B cell (primary cell): ENCODE results near the gene MAN2A2. TPM values are rescaled to one million over a fixed set of nuclear protein-coding genes. Genes with fewer than 3 reads are reported as not detected.
A peak's percentile ranks its signal among the peaks of the same experiment; 100 is the strongest.

Experiments
- ATAC-seq: fragments of 200-7000 bp; cut with Tn5 transposase; one replicate; pipeline ENCODE4 v1.10.0; 2021; ENCODE audit warnings: low read depth, mild to moderate bottlenecking, moderate number of reproducible peaks, moderate library complexity
- CTCF ChIA-PET: fragments of 350-600 bp; sonication (Branson Sonifier 250); formaldehyde crosslinking; loops from one replicate; lab custom pipeline; 2021; ENCODE audit warnings: antibody characterized with exemption, inconsistent platforms; lab: Charles Lee
- POLR2A ChIA-PET: fragments of 350-600 bp; sonication (Branson Sonifier 250); formaldehyde crosslinking; loops from one replicate; lab custom pipeline; 2021; ENCODE audit warnings: antibody characterized with exemption; lab: Charles Lee
- DNase-seq: peaks from one replicate; pipeline ENCODE4 v3.0.0; 2013
- H2AFZ ChIP-seq: 2 replicates; pipeline ENCODE4 v1.6.1; 2012; ENCODE audit warnings: mild to moderate bottlenecking, low read depth, low read length; ENCODE audit not compliant: insufficient read depth, poor library complexity, severe bottlenecking
- H3K27ac ChIP-seq, 2 donors: 1 replicate in 1 of 2; 2 replicates in 1 of 2; pipeline ENCODE4 v1.5.1; 2012 to 2013; ENCODE audit warnings: low read length in 2 of 2, mild to moderate bottlenecking in 2 of 2, moderate library complexity in 1 of 2
- H3K27me3 ChIP-seq, 4 experiments: fragments of 200-600 bp in 1 of 4; sonication (generic) in 1 of 4; replicated peaks in 1 of 4; 1 replicate in 2 of 4; 2 replicates in 2 of 4; pipeline versions ENCODE4 v1.6.1 to v1.7.0; 2013 to 2016; ENCODE audit warnings: low read length in 3 of 4, mild to moderate bottlenecking in 2 of 4, mixed read lengths in 1 of 4, moderate library complexity in 1 of 4; ENCODE audit not compliant: insufficient read depth in 4 of 4, control insufficient read depth in 3 of 4; ENCODE audit errors: control extremely low read depth in 1 of 4
- H3K36me3 ChIP-seq, 2 experiments: replicated peaks in 1 of 2; 1 replicate in 1 of 2; 2 replicates in 1 of 2; pipeline versions ENCODE4 v1.6.1 to v1.7.1; 2013; ENCODE audit warnings: low read length in 1 of 2; ENCODE audit not compliant: insufficient read depth in 2 of 2, control insufficient read depth in 1 of 2; ENCODE audit errors: control extremely low read depth in 1 of 2, extremely low read depth in 1 of 2
- H3K4me1 ChIP-seq, 2 donors: fragments of 200-600 bp in 1 of 2; sonication (generic) in 1 of 2; 1 replicate in 1 of 2; 2 replicates in 1 of 2; pipeline versions ENCODE4 v1.5.1 to v1.6.1; 2013 to 2017; ENCODE audit warnings: low read length in 2 of 2; ENCODE audit not compliant: control insufficient read depth in 2 of 2, insufficient read depth in 2 of 2
- H3K4me2 ChIP-seq: replicated peaks from 2 replicates; pipeline ENCODE3; 2012; ENCODE audit warnings: mild to moderate bottlenecking, low read depth, low read length; ENCODE audit not compliant: poor library complexity, severe bottlenecking
- H3K4me3 ChIP-seq, 5 experiments: fragments of 200-600 bp in 1 of 5; sonication (generic) in 1 of 5; 1 replicate in 3 of 5; 2 replicates in 2 of 5; pipeline versions ENCODE4 v1.5.1 to v1.7.0; 2011 to 2016; ENCODE audit warnings: low read length in 4 of 5, mild to moderate bottlenecking in 4 of 5, low read depth in 2 of 5, control low read depth in 1 of 5, moderate library complexity in 1 of 5; ENCODE audit not compliant: insufficient read depth in 1 of 5; ENCODE audit errors: control extremely low read depth in 1 of 5, extremely low read depth in 1 of 5
- H3K79me2 ChIP-seq: fragments of 200-600 bp; sonication (generic); one replicate; pipeline ENCODE4 v1.6.0; 2016; ENCODE audit warnings: low read length; ENCODE audit not compliant: control insufficient read depth, insufficient read depth
- H3K9ac ChIP-seq: fragments of 200-600 bp; sonication (generic); 2 replicates; pipeline ENCODE4 v1.6.1; 2017; ENCODE audit warnings: mild to moderate bottlenecking, low read length, moderate library complexity
- H3K9me3 ChIP-seq, 3 donors: one replicate each; pipeline versions ENCODE4 v1.6.1 to v1.7.1; 2013; ENCODE audit warnings: low read length in 2 of 3; ENCODE audit not compliant: control insufficient read depth in 2 of 3, insufficient read depth in 1 of 3; ENCODE audit errors: control extremely low read depth in 1 of 3
- H4K20me1 ChIP-seq: 2 replicates; pipeline ENCODE4 v1.6.0; 2012; ENCODE audit warnings: mild to moderate bottlenecking, low read length; ENCODE audit not compliant: insufficient read depth, control insufficient read depth, poor library complexity, severe bottlenecking
- H3K27ac Mint-ChIP-seq: one replicate; pipeline ENCODE4 v1.8.0; 2021; ENCODE audit warnings: mixed read lengths
- H3K27me3 Mint-ChIP-seq: one replicate; pipeline ENCODE4 v1.8.0; 2021; ENCODE audit warnings: mixed read lengths
- H3K4me1 Mint-ChIP-seq: one replicate; pipeline ENCODE4 v1.8.0; 2021; ENCODE audit warnings: mixed read lengths
- H3K4me3 Mint-ChIP-seq: one replicate; pipeline ENCODE4 v1.8.0; 2021; ENCODE audit warnings: mixed read lengths
- H3K9me3 Mint-ChIP-seq: one replicate; pipeline ENCODE4 v1.8.0; 2022; ENCODE audit warnings: mixed read lengths; ENCODE audit not compliant: insufficient read depth
- CTCF ChIP-seq: fragments of 200-600 bp; IDR thresholded peaks from one replicate; pipeline ENCODE4 v1.8.0; 2022; ENCODE audit warnings: antibody characterized with exemption, mild to moderate bottlenecking
- EZH2 ChIP-seq: IDR thresholded peaks from 2 replicates; pipeline ENCODE4 v1.6.1; 2012; ENCODE audit warnings: borderline replicate concordance, low read depth, mild to moderate bottlenecking, moderate library complexity, low read length; ENCODE audit not compliant: insufficient read depth, poor library complexity, severe bottlenecking
- WGBS: methylation state at CpG from one replicate; pipeline ENCODE4 v1.1.5; 2013; ENCODE audit warnings: missing lambda C conversion rate; ENCODE audit not compliant: insufficient coverage; 5-methylcytosine and 5-hydroxymethylcytosine counted together
- intact Hi-C: fragments of 100-400 bp; cut with micrococcal nuclease; formaldehyde crosslinking; loops from one replicate; pipeline ENCODE4 v1.10.0; 2022
- polyA plus RNA-seq: library from polyadenylated mRNA; depleted of rRNA; stranded (reverse); fragments of >200 nt; gene quantifications from 2 replicates; pipeline ENCODE4 v1.2.3, GENCODE V29; 2012
- total RNA-seq, 2 donors: library from RNA; stranded (reverse); fragments of 120-200 nt in 1 of 2; gene quantifications; 1 replicate in 1 of 2; 2 replicates in 1 of 2; pipeline versions ENCODE4 v1.2.3 to v1.2.4, GENCODE V29; 2013 to 2022

The MAN2A2 gene
- total and polyA plus RNA-seq, 2 donors (not counting 1 experiment from before 2014, with no cell fraction given), result 180 to 234 TPM

GRCh38 chr15:90901175-90902039 is 1.7 kb upstream of the MAN2A2 start:
- Mint-ChIP-seq H3K9me3 (no peaks in the 10 kb centered on the region), H3K4me3 (peak overlapping the region; percentile 85), H3K27me3 (no peaks in the 10 kb centered on the region), H3K4me1 (peaks cover 38% of the 10 kb centered on the region), H3K27ac (peak overlapping the region; percentile 97)
- H3K9me3 ChIP-seq, result no peaks in the 10 kb centered on the region
- TF ChIP-seq CTCF (no peak), EZH2 (no peak)
- ATAC-seq, result no peak
- intact Hi-C loops, result loop anchor here (1.0 to 2.0 kb wide), 2 partner anchors 30 to 307 kb away; no protein-coding TSS in a partner anchor
- peaks cover 0 to 17% of the 10 kb centered on the region in 2 experiments for H3K36me3 ChIP-seq
- H3K79me2 ChIP-seq, result peaks cover 3% of the 10 kb centered on the region
- WGBS, result 100% methylated on average over 4 of the region's 14 CpGs
- H2AFZ ChIP-seq, result peak overlapping the region; percentile 90
- H3K27me3 ChIP-seq, result no peaks in the 10 kb centered on the region
- H3K4me1 ChIP-seq, result peaks cover 28 to 36% of the 10 kb centered on the region in 2 donors
- H3K4me2 ChIP-seq, result peak overlapping the region; percentile 94
- ChIA-PET CTCF (interaction anchor here (0.9 to 14.4 kb wide), 8 partner anchors 16 to 582 kb away, joined by 3 to 260 read pairs (median 4); partner anchors contain the start of genes FES, HDDC3, RCCD1 and UNC45A), POLR2A (interaction anchor here (0.6 to 3.8 kb wide), 2 partner anchors 31 to 392 kb away, joined by 4 to 66 read pairs; partner anchors contain the start of genes HDDC3 and UNC45A)
- peak overlapping the region in 3 of 5 experiments; percentile 69 to 74 (median 69) for H3K4me3 ChIP-seq
- peak overlapping the region; percentile 52 to 66 for H3K27ac ChIP-seq
- H3K9ac ChIP-seq, result peak overlapping the region; percentile 83
- peaks cover 8% of the 10 kb centered on the region for H4K20me1 ChIP-seq
- DNase-seq, result no peak
